Lower leg skin (tissue), 3 donors: ENCODE data around the gene TMEM151B.

Experiments
- POLR2A ChIP-seq, 2 donors: fragments of 450-650 bp; IDR thresholded peaks; one replicate each; pipeline ENCODE4 v1.6.1; 2016 to 2017; ENCODE audit warnings: antibody characterized with exemption in 2 of 2, mild to moderate bottlenecking in 1 of 2, moderate library complexity in 1 of 2
- TF ChIP-seq, protein P1 (sequence below), 3 donors: fragments of 450-650 bp; IDR thresholded peaks; one replicate each; pipeline ENCODE4 v1.5.1; 2016; ENCODE audit warnings: antibody characterized with exemption in 3 of 3, mild to moderate bottlenecking in 3 of 3, moderate library complexity in 2 of 3

- TF ChIP-seq, protein P1, sequence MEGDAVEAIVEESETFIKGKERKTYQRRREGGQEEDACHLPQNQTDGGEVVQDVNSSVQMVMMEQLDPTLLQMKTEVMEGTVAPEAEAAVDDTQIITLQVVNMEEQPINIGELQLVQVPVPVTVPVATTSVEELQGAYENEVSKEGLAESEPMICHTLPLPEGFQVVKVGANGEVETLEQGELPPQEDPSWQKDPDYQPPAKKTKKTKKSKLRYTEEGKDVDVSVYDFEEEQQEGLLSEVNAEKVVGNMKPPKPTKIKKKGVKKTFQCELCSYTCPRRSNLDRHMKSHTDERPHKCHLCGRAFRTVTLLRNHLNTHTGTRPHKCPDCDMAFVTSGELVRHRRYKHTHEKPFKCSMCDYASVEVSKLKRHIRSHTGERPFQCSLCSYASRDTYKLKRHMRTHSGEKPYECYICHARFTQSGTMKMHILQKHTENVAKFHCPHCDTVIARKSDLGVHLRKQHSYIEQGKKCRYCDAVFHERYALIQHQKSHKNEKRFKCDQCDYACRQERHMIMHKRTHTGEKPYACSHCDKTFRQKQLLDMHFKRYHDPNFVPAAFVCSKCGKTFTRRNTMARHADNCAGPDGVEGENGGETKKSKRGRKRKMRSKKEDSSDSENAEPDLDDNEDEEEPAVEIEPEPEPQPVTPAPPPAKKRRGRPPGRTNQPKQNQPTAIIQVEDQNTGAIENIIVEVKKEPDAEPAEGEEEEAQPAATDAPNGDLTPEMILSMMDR (IDR thresholded peaks at IDR 0.05) = no peak
- TF ChIP-seq POLR2A (IDR thresholded peaks at IDR 0.05) = no peak
Measured at GRCh38 chr6:44237021-44237812, 33.0 kb upstream of the TMEM151B start.
